ENCODE measurements around the gene KCTD3. TPM values are rescaled to one million over a fixed set of nuclear protein-coding genes. Genes with fewer than 3 reads are reported as not detected.

KCTD3 gene
- total RNA-seq, 1 donor: 48.9 TPM

- H3K9me3 ChIP-seq (ENCODE audit: low read depth, low read length): no peaks in the 10 kb centered on the region
- H3K36me3 ChIP-seq (ENCODE audit: insufficient read depth, low read length): no peaks in the 10 kb centered on the region
- peaks cover 9% of the 10 kb centered on the region for H3K4me1 ChIP-seq (ENCODE audit: insufficient read depth, low read length)
- DNase-seq (ENCODE audit: insufficient read length, low spot score, missing footprints): no peak
- H2AFZ ChIP-seq (ENCODE audit: low read length): no peak overlapping the region
- no peak overlapping the region for H3K4me3 ChIP-seq (ENCODE audit: insufficient read depth, low read length)
- H3K27me3 ChIP-seq (ENCODE audit: insufficient read depth, low read length): no peaks in the 10 kb centered on the region
- no peak overlapping the region for H3K4me2 ChIP-seq (ENCODE audit: insufficient read depth, low read length)
- H3K27ac ChIP-seq (ENCODE audit: low read depth, low read length): no peak overlapping the region
- no peak for TF ChIP-seq CTCF (IDR thresholded peaks at IDR 0.05; ENCODE audit: extremely low read depth, low read depth, low read length)
- no peaks in the 10 kb centered on the region for H4K20me1 ChIP-seq (ENCODE audit: insufficient read depth, low read length)
- H3K79me2 ChIP-seq (ENCODE audit: insufficient read depth, low read length): no peaks in the 10 kb centered on the region
Measured at GRCh38 chr1:215545096-215545495, 22.0 kb upstream of the KCTD3 start.

GRCh38 chr1:215547011-215547410 lies 20.1 kb upstream of the KCTD3 start:
- DNase-seq (ENCODE audit: insufficient read length, low spot score, missing footprints): no peak
- Histone ChIP-seq H3K79me2 (ENCODE audit: insufficient read depth, low read length) (no peaks in the 10 kb centered on the region), H3K4me2 (ENCODE audit: insufficient read depth, low read length) (no peak overlapping the region), H3K27ac (ENCODE audit: low read depth, low read length) (no peak overlapping the region), H3K27me3 (ENCODE audit: insufficient read depth, low read length) (no peaks in the 10 kb centered on the region), H3K9me3 (ENCODE audit: low read depth, low read length) (no peaks in the 10 kb centered on the region), H4K20me1 (ENCODE audit: insufficient read depth, low read length) (no peaks in the 10 kb centered on the region), H3K36me3 (ENCODE audit: insufficient read depth, low read length) (no peaks in the 10 kb centered on the region), H2AFZ (ENCODE audit: low read length) (no peak overlapping the region), H3K4me3 (ENCODE audit: insufficient read depth, low read length) (no peak overlapping the region), H3K4me1 (ENCODE audit: insufficient read depth, low read length) (peaks cover 6% of the 10 kb centered on the region)
- no peak for TF ChIP-seq CTCF (IDR thresholded peaks at IDR 0.05; ENCODE audit: extremely low read depth, low read depth, low read length)

GRCh38 chr1:215551806-215552205 lies 15.3 kb upstream of the KCTD3 start:
- TF ChIP-seq CTCF (IDR thresholded peaks at IDR 0.05; ENCODE audit: extremely low read depth, low read depth, low read length): no peak
- Histone ChIP-seq H3K9me3 (ENCODE audit: low read depth, low read length) (no peaks in the 10 kb centered on the region), H3K4me3 (ENCODE audit: insufficient read depth, low read length) (no peak overlapping the region), H3K27me3 (ENCODE audit: insufficient read depth, low read length) (no peaks in the 10 kb centered on the region), H4K20me1 (ENCODE audit: insufficient read depth, low read length) (no peaks in the 10 kb centered on the region), H3K4me1 (ENCODE audit: insufficient read depth, low read length) (no peaks in the 10 kb centered on the region), H3K27ac (ENCODE audit: low read depth, low read length) (no peak overlapping the region), H3K36me3 (ENCODE audit: insufficient read depth, low read length) (no peaks in the 10 kb centered on the region), H3K4me2 (ENCODE audit: insufficient read depth, low read length) (no peak overlapping the region), H3K79me2 (ENCODE audit: insufficient read depth, low read length) (no peaks in the 10 kb centered on the region), H2AFZ (ENCODE audit: low read length) (no peak overlapping the region)
- DNase-seq (ENCODE audit: insufficient read length, low spot score, missing footprints): no peak

GRCh38 chr1:215554865-215555264 lies 12.2 kb upstream of the KCTD3 start:
- DNase-seq (ENCODE audit: insufficient read length, low spot score, missing footprints): no peak
- Histone ChIP-seq H3K36me3 (ENCODE audit: insufficient read depth, low read length) (no peaks in the 10 kb centered on the region), H3K27ac (ENCODE audit: low read depth, low read length) (no peak overlapping the region), H3K27me3 (ENCODE audit: insufficient read depth, low read length) (no peaks in the 10 kb centered on the region), H3K9me3 (ENCODE audit: low read depth, low read length) (no peaks in the 10 kb centered on the region), H3K4me1 (ENCODE audit: insufficient read depth, low read length) (no peaks in the 10 kb centered on the region), H4K20me1 (ENCODE audit: insufficient read depth, low read length) (no peaks in the 10 kb centered on the region), H3K4me2 (ENCODE audit: insufficient read depth, low read length) (no peak overlapping the region), H3K4me3 (ENCODE audit: insufficient read depth, low read length) (no peak overlapping the region), H2AFZ (ENCODE audit: low read length) (no peak overlapping the region), H3K79me2 (ENCODE audit: insufficient read depth, low read length) (no peaks in the 10 kb centered on the region)
- TF ChIP-seq CTCF (IDR thresholded peaks at IDR 0.05; ENCODE audit: extremely low read depth, low read depth, low read length): no peak
